ENCODE data around the gene HOXC13.

The HOXC13 gene

DNA sequence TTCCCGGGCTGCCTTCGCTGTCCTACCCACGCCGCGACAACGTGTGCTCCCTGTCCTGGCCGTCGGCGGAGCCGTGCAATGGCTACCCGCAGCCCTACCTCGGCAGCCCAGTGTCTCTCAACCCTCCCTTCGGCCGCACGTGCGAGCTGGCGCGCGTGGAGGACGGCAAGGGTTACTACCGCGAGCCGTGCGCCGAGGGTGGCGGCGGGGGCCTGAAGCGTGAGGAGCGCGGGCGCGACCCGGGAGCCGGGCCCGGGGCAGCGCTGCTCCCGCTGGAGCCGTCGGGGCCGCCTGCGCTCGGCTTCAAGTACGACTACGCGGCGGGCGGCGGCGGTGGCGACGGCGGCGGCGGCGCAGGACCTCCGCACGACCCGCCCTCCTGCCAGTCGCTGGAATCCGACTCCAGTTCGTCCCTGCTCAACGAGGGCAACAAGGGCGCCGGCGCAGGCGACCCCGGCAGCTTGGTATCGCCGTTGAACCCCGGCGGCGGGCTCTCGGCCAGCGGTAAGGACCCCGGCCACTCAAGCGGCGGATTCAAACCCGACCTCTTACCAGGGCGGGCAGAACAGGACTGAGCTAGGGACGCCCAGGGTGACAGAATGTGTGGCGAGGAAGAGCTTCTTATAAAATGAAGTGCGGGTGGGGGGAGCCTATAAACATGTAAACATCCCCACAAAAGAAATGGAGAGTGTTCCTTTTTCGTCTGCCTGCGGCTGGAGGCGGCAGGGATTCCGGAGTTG is 16.6 kb downstream of the HOXC13 start:
- DNase-seq: no peak

- no peak for DNase-seq
Observed at GRCh38 chr12:53955776-53956250, 17.2 kb downstream of the HOXC13 start.

DNA sequence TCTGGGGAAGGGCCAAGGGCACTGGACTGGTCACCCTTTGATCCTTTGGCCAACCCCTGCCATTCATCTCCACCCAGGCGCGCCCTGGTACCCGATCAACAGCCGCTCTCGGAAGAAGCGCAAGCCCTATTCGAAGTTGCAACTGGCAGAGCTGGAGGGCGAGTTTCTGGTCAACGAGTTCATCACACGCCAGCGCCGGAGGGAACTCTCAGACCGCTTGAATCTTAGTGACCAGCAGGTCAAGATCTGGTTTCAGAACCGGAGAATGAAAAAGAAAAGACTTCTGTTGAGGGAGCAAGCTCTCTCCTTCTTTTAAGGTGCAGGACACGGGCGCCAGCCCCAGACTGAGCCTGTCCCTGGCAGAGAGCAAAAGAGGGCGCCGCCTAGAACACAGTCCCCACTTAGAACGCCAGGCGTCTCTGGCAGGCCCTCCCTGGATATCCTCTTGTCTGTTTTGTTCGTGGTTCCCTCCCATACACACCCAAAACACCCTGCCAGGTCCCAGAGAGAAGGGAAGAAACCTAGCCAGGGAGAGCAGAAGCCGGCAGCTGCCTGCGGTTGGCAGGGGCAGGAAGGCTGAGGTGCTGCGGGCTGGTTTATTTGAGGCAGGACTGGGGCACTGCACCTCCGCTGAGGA is 17.7 kb downstream of the HOXC13 start:
- DNase-seq: peak; percentile 11

- no peak for DNase-seq
Observed at GRCh38 chr12:53956914-53957536, 18.4 kb downstream of the HOXC13 start.

DNA sequence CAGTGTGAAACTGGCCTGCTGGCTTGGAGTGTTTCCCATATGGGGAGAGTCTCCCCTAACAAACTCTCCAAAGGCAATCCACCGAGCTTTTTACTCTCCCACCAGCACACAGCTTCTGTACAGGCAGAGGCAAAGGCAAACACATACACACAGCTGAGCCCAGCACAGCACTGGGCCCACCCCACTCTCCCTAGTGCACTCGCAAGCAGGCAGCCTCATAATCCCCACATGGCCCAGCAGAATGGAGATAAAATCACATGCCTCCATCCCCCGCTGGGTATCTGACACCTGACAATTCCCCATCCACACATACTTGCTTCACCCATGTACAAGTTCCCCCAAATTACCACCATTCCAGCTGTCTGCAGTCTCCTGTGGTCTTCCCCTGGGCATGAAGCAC is 19.5 kb downstream of the HOXC13 start:
- no peak for DNase-seq

DNA sequence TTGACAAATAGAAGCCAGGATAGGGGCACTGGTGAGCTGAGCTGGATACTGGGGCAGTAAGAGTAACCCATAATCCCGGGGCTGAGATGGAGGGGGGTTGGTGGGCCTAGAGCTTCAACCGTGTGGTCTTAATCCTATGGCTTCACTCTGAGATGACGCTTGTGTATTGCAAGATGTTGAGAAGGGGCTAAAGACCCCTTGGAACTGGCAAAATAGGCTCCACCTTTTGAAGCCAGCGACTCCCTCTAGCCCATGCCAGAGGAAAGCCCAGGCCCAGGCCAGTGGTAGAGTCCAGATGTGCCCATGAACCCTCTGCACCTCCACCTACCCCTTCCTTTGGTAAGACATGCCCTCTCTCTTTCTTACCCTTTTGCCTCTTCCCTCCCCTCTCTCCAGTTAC is 20.7 kb downstream of the HOXC13 start:
- DNase-seq: no peak

DNA sequence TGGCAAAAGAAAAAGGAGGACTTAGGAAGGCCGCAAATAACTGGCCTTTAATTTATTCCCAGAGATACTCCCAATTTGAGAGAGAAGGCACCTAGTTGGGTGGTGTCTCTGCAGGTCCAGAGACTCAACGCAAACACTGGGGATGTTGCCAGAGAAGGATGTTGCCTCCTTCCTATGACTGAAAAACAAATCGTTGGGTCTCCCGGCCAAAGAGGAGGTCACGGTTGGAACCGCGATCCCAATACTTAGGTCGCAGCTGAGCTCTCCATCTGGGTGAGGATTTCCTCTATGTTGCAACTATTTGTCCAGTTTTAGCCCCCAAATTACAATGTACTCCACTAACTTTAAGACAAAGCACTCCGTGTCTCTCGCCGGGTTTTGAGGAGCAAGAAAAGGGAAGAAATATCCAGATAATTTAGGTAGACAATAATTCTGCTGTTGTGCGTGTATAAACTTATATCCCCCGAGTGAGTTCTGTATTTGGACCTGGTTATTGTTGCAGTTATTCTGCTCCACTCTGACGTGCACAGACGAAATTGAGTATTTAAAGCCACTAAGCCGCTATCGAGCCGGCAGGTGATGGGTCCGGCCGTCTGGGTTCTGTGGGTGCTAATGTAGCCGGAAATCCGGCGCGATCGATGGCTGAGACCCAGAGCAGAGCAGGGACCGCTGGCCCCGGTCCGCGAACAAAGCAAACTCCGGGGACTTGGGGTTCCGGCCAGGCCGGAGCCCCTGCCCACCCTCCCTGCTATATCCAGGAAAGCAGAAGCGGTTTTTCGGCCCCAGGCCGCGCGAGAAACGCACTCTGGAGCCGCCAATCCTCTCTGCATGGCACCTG is 21.8 kb downstream of the HOXC13 start:
- DNase-seq: no peak

DNA sequence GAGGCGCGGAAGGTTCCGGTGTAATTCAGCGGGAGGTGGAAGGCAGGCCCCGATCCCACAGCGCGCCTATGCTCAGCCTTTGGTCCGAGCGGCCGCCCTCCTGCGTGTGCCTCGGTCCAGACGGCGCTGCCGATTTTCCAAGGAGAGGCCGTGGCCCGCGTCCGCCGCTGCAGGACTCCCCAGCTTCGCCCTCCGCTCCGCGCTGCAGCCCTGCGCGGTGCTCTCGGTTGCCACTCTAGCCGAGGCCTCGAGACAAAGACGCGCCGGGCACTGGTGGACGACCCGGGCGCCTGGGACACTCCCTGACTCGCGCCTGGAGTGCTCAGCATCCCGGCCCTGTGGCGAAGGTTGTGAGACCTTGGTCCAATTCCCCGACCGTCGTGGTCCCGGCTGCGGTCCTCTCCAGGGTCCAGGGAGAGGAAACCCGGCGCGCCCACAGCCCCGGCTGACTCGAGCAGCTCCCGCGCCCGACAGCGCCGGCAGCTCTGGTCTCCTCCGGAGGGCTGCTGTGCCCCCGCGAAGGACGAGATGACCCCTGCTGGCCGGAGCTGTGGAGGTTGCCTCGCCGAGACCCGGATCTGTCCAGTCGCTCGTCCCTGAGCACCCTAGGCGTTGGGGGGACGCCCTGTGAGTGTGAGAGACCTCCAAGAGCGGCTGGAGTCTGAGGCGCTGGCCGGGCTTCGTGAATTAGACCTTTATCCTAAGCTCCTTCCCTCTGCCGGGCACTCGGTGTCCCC is 22.6 kb downstream of the HOXC13 start:
- DNase-seq: no peak

DNA sequence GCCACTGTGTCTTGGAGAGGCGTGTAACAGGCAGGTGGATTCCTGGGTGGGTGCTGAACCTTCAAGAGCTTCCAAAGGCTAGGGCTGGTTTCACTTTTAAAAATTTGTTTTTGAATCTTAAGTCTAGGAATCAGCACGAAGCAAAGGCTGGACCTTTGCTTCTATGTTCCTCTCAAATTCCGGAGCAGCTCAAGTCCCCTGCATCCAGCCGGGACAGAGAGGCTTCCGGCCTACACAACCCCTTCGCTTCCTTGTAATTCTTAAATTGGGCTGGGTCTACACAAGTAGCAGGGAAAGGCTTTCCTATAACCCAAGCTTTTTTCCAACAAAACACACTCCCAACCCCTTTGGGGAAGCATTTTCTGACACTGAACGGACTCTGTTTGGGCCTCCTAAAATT is 24.4 kb downstream of the HOXC13 start:
- DNase-seq: no peak

DNA sequence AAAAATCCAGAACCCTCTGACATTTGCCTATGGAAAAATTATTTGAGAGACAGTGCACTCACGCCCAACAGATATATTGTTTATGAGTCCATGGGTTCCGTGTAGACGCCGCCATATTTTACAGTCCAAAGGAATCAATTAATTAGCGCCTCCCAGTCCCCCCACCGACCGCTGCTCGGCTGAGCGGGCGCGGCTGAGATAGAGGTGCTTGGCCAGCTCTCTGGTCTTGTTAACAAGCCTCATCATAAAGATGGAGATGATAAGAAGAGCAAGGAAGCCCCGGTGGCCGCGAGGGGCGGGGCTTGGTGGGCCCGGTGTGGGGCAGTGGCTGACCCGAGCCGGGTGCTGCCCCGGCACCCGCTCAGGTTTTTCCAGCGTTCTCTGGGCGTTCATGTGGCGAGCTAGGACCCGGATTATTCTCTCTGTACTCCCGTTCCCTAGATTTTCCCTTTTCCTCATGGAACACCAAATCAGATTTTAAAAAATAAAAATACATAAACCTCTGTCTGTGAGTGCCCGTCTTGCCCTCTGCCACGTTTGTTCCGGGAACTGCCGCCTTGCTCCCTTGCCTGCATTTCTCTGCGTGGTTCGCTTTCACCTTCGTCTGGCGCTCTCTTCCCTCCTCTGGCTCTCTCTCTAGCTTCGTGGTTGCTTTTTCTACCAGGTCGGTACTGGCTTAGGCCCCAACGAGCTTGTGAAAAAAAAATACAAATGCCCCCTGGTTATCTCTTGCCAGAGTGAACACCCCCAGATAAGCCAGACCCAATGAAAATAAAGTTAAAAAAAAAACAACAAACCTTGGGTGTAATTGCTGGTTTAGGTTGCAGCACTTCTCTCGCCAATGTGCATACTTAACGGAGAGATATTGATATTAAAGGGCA is 25.0 kb downstream of the HOXC13 start:
- DNase-seq: no peak

DNA sequence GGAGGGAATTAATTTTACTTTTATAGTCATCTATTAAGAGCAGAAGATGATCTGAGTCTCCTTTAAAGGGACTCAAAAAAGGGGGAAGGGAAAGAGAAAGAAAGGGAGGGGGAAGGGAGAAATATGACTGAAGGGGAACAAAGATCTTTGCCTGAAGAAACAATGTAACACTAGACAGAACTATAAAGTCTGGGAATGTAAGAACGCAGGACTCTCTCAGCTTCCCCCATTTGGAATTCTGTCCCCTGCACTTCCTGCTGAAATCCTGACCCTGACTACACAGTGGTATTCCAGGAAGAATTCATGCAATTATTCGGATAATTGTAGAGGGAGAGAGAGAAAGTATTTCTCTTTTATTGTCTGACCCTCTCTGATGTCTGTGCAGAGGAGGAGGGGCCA is 25.7 kb downstream of the HOXC13 start:
- no peak for DNase-seq

GRCh38 chr12:53965281-53966084 is 26.9 kb downstream of the HOXC13 start:
- DNase-seq: no peak

- DNase-seq: no peak
Observed at GRCh38 chr12:53966085-53966384, 27.4 kb downstream of the HOXC13 start.

GRCh38 chr12:53966385-53967133 is 27.9 kb downstream of the HOXC13 start:
- no peak for DNase-seq

DNA sequence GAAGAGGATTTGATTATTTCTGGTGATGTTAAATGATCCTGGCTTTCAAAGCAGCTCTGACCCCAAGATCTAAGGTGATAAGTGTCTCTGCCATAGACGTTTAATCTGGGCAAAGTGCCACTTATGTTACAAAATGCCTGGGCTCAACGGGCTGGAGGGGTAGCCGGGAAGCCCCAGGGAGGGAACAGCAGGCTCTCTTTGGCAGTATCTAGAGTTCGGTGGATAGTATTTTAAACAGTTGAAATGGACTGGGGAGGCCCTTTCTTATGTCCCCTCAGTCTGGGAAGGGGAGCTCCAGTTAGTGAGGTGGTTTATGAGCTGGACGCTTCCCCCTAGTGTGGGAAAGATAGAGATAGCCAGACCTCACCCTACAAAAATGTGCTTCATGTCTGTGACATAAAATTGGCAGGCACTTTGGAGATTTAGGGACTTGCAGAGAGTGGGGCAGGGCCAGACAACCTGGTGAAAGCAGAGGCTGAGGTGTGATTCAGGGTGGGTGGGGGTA is 28.8 kb downstream of the HOXC13 start:
- DNase-seq: no peak

DNA sequence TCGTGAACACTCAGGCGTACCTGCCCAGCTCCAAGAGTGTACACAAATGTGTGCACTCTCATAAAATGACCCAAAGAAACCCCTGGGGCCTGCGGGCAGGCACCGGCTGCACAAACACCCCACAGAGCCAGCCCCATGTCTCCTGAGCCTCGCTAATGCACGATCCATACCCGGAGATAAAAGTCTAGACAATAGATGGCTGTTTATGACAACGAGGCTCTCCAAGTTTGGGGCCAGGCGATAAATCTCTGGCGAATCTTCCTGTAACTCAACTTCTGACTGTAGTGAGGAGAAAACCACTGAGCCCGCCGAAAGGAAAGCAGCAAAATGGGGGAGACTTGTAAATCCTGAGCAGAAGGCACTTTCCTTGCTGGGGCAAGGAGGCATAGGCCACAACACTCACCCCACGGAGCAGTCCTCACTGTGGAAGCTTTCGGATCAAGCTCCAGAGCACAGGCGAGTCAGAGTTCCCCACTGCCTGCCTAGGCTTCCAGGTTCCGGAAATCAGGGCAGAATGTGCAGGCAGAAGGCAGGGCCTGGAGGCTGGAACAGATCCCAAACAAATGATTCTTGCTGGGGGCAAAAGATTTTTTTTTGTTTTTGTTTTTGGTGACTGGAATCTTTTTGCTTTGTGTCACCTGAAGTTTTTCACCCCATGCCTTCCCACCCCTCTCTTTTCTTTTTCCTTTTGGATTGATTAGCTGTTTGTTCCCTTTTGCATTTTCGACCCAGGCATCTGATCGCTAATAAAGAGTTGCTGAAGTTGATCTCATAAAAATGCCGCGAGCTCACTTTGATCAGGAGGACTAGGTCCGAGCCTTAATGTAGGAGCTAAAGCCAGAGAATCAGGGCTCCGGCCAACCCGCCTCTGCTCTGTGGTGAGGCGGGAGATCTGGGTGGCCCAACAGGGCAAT is 29.8 kb downstream of the HOXC13 start:
- no peak for DNase-seq

DNA sequence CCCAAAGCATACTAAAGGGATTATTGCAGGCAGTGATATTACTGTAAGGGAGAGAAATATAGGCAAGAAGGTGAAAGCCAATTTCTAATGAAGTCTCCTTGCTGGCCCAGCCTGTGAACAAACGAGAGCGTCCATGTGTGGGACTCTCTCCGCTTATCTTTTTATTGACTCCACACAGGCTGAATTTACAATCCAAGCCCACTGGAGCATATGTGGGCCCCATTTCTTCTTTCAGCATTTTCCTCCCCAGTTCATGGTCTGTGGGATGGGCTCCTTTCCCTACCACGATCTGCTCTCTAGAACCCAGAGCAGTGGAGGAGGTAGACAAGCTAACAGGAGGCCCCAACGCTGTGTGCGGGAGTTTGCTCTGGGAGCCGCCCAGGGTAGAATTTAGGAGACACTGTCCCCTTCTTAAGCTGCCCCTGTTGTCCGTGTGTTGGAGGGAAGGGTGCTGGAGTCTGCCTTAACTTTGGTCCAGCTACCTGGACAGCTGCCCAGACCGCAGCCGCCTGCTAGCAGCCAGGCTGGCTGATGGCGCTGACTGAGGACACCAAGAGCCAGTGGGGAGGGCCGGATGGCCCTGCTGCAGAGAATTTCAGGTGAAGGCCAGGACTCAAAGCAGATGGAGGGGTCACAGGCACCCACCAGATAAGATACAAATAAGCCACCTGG is 31.1 kb downstream of the HOXC13 start:
- no peak for DNase-seq

DNA sequence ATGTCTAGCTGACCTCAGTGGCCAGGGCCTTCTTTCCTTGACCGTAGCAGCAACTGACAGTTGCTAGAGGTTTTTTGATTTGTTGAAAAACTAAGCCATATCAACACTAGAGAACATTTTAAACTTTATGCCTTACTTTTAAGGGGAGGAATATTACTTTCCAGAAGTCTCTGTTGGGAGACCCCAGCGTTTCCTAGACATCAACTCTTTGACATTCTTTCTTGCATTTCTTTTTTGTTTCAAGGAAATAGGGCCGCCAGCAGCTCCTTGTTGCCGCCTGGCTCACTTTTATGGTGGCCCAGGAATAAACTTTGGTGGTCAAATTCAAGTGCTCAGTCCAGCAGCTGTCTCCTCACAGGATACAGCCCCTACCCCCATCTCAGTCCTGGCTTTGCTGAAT is 31.8 kb downstream of the HOXC13 start:
- no peak for DNase-seq
